H9 (cell line): Measurements from ENCODE around the gene DYNC1H1. TPM values are rescaled to one million over a fixed set of nuclear protein-coding genes. Genes with fewer than 3 reads are reported as not detected.

ENCODE experiments used
- DNase-seq: peaks from one replicate; pipeline ENCODE4 v3.0.0-alpha.2; 2017
- H2AFZ ChIP-seq: one replicate; pipeline ENCODE4 v1.6.1; 2013; ENCODE audit warnings: mild to moderate bottlenecking, low read length, control low read depth, moderate library complexity
- H2AK5ac ChIP-seq: 2 replicates; pipeline ENCODE4 v1.6.1; 2013; ENCODE audit warnings: low read length, control low read depth, mixed read lengths; ENCODE audit not compliant: insufficient read length
- H2BK120ac ChIP-seq: one replicate; pipeline ENCODE4 v1.6.1; 2013; ENCODE audit warnings: low read depth, mild to moderate bottlenecking, low read length, control low read depth, inconsistent platforms; ENCODE audit not compliant: poor library complexity, severe bottlenecking
- H2BK12ac ChIP-seq: 2 replicates; pipeline ENCODE4 v1.6.1; 2013; ENCODE audit warnings: low read length, control low read depth, mixed read lengths, low read depth; ENCODE audit not compliant: insufficient read length
- H2BK15ac ChIP-seq: 2 replicates; pipeline ENCODE4 v1.6.1; 2013; ENCODE audit warnings: low read depth, low read length, control low read depth
- H2BK20ac ChIP-seq: one replicate; pipeline ENCODE4 v1.6.1; 2013; ENCODE audit warnings: low read depth, mild to moderate bottlenecking, low read length, control low read depth, inconsistent platforms; ENCODE audit not compliant: poor library complexity, severe bottlenecking
- H2BK5ac ChIP-seq: 2 replicates; pipeline ENCODE4 v1.6.1; 2013; ENCODE audit warnings: low read length, control low read depth, mixed read lengths; ENCODE audit not compliant: insufficient read length
- H3K14ac ChIP-seq: 2 replicates; pipeline ENCODE4 v1.6.1; 2013; ENCODE audit warnings: low read length, control low read depth; ENCODE audit not compliant: insufficient read depth
- H3K18ac ChIP-seq: 2 replicates; pipeline ENCODE4 v1.6.1; 2013; ENCODE audit warnings: low read depth, mild to moderate bottlenecking, mixed read lengths, low read length, control low read depth; ENCODE audit not compliant: insufficient read length
- H3K23ac ChIP-seq: 2 replicates; pipeline ENCODE4 v1.6.1; 2013; ENCODE audit warnings: low read length, control low read depth, mixed read lengths, low read depth; ENCODE audit not compliant: insufficient read length
- H3K23me2 ChIP-seq: 2 replicates; pipeline ENCODE4 v1.6.1; 2013; ENCODE audit warnings: low read depth, mild to moderate bottlenecking, mixed read lengths, low read length, control low read depth; ENCODE audit not compliant: insufficient read length, poor library complexity, severe bottlenecking
- H3K27ac ChIP-seq: 2 replicates; pipeline ENCODE4 v1.5.1; 2013; ENCODE audit warnings: low read length, control low read depth, mixed read lengths, low read depth; ENCODE audit not compliant: insufficient read length
- H3K27me3 ChIP-seq: 2 replicates; pipeline ENCODE4 v1.6.1; 2013; ENCODE audit warnings: low read length, control low read depth, inconsistent platforms; ENCODE audit not compliant: insufficient read depth
- H3K4ac ChIP-seq: 2 replicates; pipeline ENCODE4 v1.6.1; 2013; ENCODE audit warnings: low read depth, mild to moderate bottlenecking, control low read depth, inconsistent platforms, low read length, moderate library complexity
- H3K4me1 ChIP-seq: 2 replicates; pipeline ENCODE4 v1.6.1; 2013; ENCODE audit warnings: low read length, control low read depth, inconsistent platforms; ENCODE audit not compliant: insufficient read depth
- H3K4me2 ChIP-seq: 2 replicates; pipeline ENCODE4 v1.6.1; 2013; ENCODE audit warnings: low read length, control low read depth, mixed read lengths; ENCODE audit not compliant: insufficient read length, insufficient read depth
- H3K56ac ChIP-seq: 2 replicates; pipeline ENCODE4 v1.6.1; 2013; ENCODE audit warnings: low read depth, mild to moderate bottlenecking, mixed read lengths, low read length, control low read depth; ENCODE audit not compliant: insufficient read length
- H3K79me1 ChIP-seq: 2 replicates; pipeline ENCODE4 v1.6.1; 2013; ENCODE audit warnings: low read depth, mild to moderate bottlenecking, moderate library complexity, low read length, control low read depth, inconsistent platforms; ENCODE audit not compliant: insufficient read depth, poor library complexity, severe bottlenecking
- H3K79me2 ChIP-seq: 2 replicates; pipeline ENCODE4 v1.6.1; 2013; ENCODE audit warnings: low read length, control low read depth, inconsistent platforms; ENCODE audit not compliant: insufficient read depth
- H3K9ac ChIP-seq: 2 replicates; pipeline ENCODE4 v1.6.1; 2013; ENCODE audit warnings: low read length, control low read depth, mixed read lengths; ENCODE audit not compliant: insufficient read length; ENCODE audit errors: extremely low read depth
- H3K9me3 ChIP-seq: one replicate; pipeline ENCODE4 v1.6.1; 2013; ENCODE audit warnings: low read depth, low read length, inconsistent platforms; ENCODE audit not compliant: control insufficient read depth
- H3T11ph ChIP-seq: one replicate; pipeline ENCODE4 v1.6.1; 2013; ENCODE audit warnings: mild to moderate bottlenecking, low read length, control low read depth, inconsistent platforms
- H4K20me1 ChIP-seq: one replicate; pipeline ENCODE4 v1.6.1; 2013; ENCODE audit not compliant: control insufficient read depth, insufficient read length, insufficient read depth
- H4K5ac ChIP-seq: 2 replicates; pipeline ENCODE4 v1.6.1; 2013; ENCODE audit warnings: low read depth, mild to moderate bottlenecking, mixed read lengths, low read length, control low read depth; ENCODE audit not compliant: insufficient read length
- H4K8ac ChIP-seq: replicated peaks from 2 replicates; pipeline ENCODE4 v1.6.1; 2013; ENCODE audit warnings: low read length, control low read depth, mixed read lengths, low read depth; ENCODE audit not compliant: insufficient read length
- H4K91ac ChIP-seq: 2 replicates; pipeline ENCODE4 v1.6.1; 2013; ENCODE audit warnings: low read depth, mild to moderate bottlenecking, moderate library complexity, mixed read lengths, low read length, control low read depth; ENCODE audit not compliant: insufficient read length
- H3K27ac Mint-ChIP-seq, 3 experiments: 2 replicates in 2 of 3; 3 replicates in 1 of 3; pipeline ENCODE4 v1.8.0; 2020 to 2021; ENCODE audit warnings: mixed read lengths in 3 of 3, mild to moderate bottlenecking in 1 of 3, moderate library complexity in 1 of 3
- H3K27me3 Mint-ChIP-seq: 2 replicates; pipeline ENCODE4 v1.8.0; 2021; ENCODE audit warnings: low read depth, mild to moderate bottlenecking, moderate library complexity, mixed read lengths
- H3K36me3 Mint-ChIP-seq, 3 experiments: 2 replicates in 2 of 3; 3 replicates in 1 of 3; pipeline ENCODE4 v1.8.0; 2020 to 2021; ENCODE audit warnings: low read depth in 3 of 3, mixed read lengths in 3 of 3; ENCODE audit not compliant: insufficient read depth in 1 of 3
- H3K4me1 Mint-ChIP-seq, 2 experiments: 2 replicates each; pipeline ENCODE4 v1.8.0; 2020; ENCODE audit warnings: mixed read lengths in 2 of 2
- H3K4me3 Mint-ChIP-seq, 2 experiments: 2 replicates in 1 of 2; 3 replicates in 1 of 2; pipeline ENCODE4 v1.8.0; 2020 to 2021; ENCODE audit warnings: mild to moderate bottlenecking in 2 of 2, mixed read lengths in 2 of 2, moderate library complexity in 1 of 2
- H3K9me3 Mint-ChIP-seq, 2 experiments: 2 replicates in 1 of 2; 3 replicates in 1 of 2; pipeline ENCODE4 v1.8.0; 2020; ENCODE audit warnings: mild to moderate bottlenecking in 2 of 2, mixed read lengths in 2 of 2, moderate library complexity in 1 of 2
- CTCF ChIP-seq: fragments of 200-600 bp; sonication (generic); conservative IDR thresholded peaks from 3 replicates; pipeline ENCODE4 v1.8.0; 2021; ENCODE audit warnings: antibody characterized with exemption, mild to moderate bottlenecking
- WGBS: extraction: QIAGEN DNeasy Blood & Tissue Kit; methylation state at CpG from one replicate; pipeline ENCODE4 v1.1.7; 2013; ENCODE audit warnings: missing lambda C conversion rate, low lambda C conversion rate, mixed read lengths; ENCODE audit not compliant: insufficient read length; ENCODE audit errors: extremely low coverage; 5-methylcytosine and 5-hydroxymethylcytosine counted together
- total RNA-seq: library from RNA; stranded (reverse); gene quantifications from 2 replicates; pipeline ENCODE4 v1.2.1, GENCODE V29; 2021

The DYNC1H1 gene
- total RNA-seq, 1 experiment from 2014 or later: 359 TPM

- Histone ChIP-seq H2BK12ac (no peak overlapping the region), H2BK120ac (no peak overlapping the region), H3T11ph (no peak overlapping the region), H3K27ac (no peak overlapping the region), H4K91ac (no peak overlapping the region), H3K18ac (no peak overlapping the region), H2BK15ac (no peak overlapping the region), H3K4me1 (peaks cover 4% of the 10 kb centered on the region; the same call in 1 of the 2 replicates), H3K14ac (no peak overlapping the region), H3K79me2 (no peaks in the 10 kb centered on the region), H3K4ac (no peak overlapping the region), H4K20me1 (no peaks in the 10 kb centered on the region), H3K27me3 (no peaks in the 10 kb centered on the region), H4K8ac (no peak overlapping the region), H3K79me1 (no peaks in the 10 kb centered on the region), H3K4me2 (no peak overlapping the region), H4K5ac (no peak overlapping the region), H3K23me2 (no peaks in the 10 kb centered on the region), H3K9ac (no peak overlapping the region), H2AFZ (no peak overlapping the region), H2AK5ac (no peak overlapping the region), H3K56ac (no peak overlapping the region), H3K23ac (no peak overlapping the region), H3K9me3 (no peaks in the 10 kb centered on the region), H2BK20ac (no peak overlapping the region), H2BK5ac (no peak overlapping the region)
- Mint-ChIP-seq H3K4me3 (no peak overlapping the region), H3K4me1 (peaks cover 29 to 44% of the 10 kb centered on the region in 2 experiments), H3K9me3 (no peaks in the 10 kb centered on the region), H3K27ac (peak overlapping the region in 2 of 3 experiments; percentile 48 to 68; a peak in 2 of 7 replicates), H3K36me3 (peaks cover 0 to 11% (median 10%) of the 10 kb centered on the region in 3 experiments), H3K27me3 (no peaks in the 10 kb centered on the region; the same call in 1 of the 2 replicates)
- WGBS: no CpG with 5 or more reads among the region's 4 CpGs
- DNase-seq: no peak
- no peak for TF ChIP-seq CTCF
These were observed 44.1 kb upstream of the DYNC1H1 start for GRCh38 chr14:101920271-101920670.
